ENCODE results near the gene FBXO27.
"Not testable (repeated sequence)": the region's sequence is repeated elsewhere in the genome, so short reads cannot be mapped to it uniquely, and the experiment has no call there.

The FBXO27 gene

DNA sequence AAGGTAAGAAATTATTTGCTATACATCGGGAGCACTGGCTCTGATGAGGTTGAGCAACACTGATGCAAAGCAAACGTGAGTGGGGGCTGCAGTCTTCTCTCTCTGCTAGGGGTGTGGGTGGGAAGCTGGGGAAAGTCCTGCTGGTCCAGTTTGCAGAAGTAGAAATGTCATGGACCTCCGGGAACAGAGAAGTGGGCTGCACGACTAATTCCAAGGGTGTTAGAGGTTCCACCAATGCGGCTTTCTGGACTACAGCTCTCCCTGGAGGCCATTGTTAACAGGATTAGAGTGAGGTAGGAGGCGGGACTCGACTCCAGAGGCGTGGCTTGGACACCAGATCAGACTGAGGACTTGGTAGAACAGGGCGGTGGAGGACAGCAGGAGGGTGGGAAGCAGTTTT, 5.7 kb upstream of the FBXO27 start:
- no peak for DNase-seq (ENCODE audit: low read depth)

DNA sequence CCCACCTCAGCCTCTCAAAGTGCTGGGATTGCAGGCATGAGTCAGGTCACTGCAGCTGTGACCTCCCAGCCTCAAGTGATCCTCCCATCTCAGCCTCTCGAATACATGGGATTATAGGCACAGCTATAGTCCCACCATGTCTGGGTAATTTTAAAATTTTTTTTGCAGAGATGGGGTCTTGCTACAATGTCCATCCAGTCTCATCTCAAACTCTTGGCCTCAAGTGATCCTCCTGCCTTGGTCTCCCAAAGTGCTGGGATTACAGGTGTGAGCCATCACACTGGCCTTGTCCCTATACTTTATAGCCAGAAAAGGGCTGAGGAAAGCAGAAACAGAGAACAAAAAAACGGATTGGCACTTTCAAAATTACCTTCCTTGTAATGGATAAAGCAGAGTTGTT, 4.8 kb upstream of the FBXO27 start:
- DNase-seq (ENCODE audit: low read depth): no peak

DNA sequence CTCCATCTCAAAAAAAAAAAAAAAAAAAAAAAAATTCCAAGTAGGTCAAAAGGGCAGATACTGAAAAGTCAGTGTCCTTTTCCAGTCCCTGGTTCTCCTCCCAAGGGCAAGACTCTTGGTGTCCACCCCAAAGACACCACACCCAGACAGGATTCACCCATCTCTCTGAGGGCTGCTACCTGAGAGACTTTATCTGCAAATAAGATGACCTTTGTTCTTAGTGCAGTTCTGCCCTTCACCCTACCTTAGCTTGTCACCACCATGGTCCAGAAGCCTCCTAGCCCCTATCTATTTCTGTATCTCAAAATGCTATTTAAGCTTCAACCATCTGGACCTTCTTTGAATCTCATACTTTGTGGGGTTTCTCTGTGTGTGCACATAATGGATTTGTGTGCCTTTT, 4.2 kb upstream of the FBXO27 start:
- no peak for DNase-seq (ENCODE audit: low read depth)

DNA sequence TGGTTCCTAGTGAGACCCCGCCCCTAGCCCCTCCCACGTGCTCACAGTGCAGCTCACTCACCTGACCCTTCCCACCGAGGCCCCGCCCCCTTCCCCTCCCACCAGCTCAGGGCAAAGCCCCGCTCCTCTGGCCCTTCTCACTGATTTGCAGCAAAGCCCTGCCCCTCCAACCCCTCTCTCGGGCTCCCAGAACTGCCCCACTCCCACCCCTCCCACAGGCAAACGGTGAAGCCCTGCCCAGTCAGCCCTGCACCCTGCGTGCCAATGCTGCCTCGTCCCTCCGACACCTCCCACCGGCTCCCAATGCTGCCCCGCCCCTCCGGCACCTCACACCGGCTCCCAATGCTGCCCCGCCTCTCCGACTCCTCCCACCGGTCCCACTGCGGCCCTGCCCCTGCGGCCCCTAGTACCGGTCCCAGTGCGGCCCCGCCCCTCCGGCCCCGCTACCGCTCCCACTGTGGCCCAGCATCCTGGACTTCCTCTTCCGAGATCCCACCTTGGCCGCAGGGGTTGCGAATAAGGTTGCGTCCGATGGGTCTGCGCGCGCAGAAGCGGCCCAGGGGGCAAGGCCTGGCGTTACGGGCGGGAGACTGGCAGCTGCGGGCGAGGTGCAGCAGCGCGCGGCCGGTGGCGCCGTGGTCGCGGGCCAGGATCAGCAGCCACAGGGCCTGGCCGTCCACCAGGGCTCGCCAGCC, 834 bp downstream of the FBXO27 start:
- no peak for DNase-seq (ENCODE audit: low read depth)

DNA sequence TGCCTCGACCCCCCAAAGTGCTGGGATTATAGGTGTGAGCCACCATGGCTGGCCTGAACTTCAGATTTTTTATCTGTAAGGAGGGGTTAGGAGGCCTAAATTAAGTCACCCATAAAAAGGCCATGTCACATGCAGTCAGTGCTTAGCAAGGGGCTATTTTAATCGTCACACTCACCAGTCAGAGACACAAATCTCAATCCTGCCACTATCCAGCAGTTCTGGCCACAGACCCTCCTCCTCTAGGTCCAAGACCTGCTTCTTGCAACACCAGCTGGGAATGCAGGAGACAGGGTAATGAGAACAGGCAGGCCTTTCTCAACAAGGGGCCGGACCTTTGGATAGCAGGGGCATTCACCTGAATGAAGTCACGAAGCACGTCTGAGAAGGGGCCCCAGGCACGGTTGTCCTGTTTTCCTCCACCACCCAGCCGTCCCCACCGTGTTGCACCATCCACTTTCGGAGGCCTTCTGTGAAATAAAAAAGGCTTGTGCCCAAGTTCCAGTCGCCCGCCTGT, 1.4 kb downstream of the FBXO27 start:
- no peak for DNase-seq (ENCODE audit: low read depth)

DNA sequence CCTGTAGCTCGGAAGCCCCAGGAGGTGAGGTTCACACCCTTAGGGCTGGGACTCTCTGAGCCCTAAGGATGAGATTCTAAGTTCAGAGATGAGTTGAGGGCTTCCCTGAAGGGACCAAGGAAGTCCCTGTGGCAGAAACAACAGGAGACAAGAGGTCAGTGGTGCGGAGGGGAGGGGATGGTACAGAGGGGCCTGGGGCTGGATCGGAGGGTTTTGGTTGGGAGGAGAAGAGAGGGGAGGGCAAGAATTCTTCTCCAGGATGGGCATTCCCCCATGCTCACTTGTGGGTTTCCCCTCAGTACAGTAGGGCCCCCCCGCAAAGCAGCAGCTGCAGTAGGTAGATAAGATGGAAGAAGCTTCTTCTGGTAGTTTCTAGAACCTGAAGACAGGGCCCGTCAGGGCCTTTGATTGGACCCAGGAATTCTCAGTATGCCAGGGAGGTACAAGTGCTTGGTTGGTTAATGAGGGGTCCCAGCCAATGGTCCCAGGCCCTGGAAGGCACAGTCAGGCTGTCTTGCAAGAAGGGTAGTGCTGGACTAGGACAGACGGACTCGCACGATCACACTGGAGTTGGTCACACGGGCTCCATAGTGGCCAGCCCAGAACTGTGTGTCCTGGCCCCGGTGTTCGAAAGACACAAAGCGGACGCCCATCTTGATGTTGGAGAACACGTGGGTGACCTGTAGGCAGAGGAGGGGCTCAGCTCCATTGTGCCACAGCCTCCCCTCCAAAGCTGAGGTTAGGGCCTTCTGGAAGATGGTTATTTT, 7.3 kb downstream of the FBXO27 start:
- DNase-seq (ENCODE audit: low read depth): no peak

DNA sequence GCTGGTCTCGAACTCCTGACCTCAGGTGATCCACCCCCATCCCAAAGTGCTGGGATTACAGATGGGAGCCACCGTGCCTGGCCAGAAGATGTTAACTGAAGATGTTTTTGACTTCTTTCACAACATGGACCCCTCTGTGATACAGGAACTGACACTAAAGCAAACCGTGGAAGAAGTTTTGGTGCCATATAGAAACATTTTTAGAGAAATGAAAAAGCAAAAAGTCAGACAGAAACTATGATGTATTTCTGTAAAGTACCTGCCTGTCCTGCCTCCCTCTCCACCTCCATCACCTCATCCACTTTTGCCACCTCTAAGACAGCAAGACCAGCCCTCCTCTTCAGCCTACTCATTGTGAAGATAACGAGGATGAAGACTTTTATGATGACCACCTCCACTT, 11.3 kb downstream of the FBXO27 start:
- DNase-seq (ENCODE audit: low read depth): no peak

DNA sequence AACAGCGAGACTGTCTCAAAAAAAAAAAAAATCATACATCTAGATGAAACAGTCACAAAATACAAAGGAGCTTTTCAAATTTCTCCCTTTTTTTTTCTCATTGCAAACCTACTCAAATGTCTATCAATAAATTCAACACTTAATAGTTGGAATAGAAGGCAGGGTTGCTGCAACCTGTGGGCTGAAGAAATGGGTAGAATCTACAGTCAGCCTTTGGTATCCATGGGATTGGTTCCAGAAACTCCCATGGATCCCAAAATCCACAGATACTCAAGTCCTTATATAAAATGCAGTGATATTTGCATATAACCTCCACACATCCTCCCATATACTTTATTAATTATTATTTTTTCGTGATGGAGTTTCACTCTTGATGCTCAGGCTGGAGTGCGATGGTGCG, 14.7 kb downstream of the FBXO27 start:
- DNase-seq (ENCODE audit: low read depth): no peak

DNA sequence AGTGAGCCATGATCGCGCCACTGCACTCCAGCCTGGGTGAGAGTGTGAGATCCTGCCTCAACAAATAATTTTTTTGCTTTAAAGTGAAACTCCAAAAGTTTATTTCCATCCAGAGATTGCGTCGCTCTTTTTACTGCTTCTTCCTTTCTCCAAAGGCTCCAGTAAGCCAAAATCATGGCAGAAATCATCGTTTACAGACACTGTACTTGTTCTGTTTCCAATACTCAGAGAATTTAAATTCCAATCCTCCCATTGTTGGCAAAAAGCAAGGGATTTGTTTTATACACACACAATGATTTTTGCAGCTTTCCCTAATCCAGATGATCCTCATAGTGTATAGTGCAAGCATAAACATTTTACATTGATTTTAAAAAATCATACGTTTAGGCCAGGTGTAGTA, 15.3 kb downstream of the FBXO27 start:
- DNase-seq (ENCODE audit: low read depth): no peak

DNA sequence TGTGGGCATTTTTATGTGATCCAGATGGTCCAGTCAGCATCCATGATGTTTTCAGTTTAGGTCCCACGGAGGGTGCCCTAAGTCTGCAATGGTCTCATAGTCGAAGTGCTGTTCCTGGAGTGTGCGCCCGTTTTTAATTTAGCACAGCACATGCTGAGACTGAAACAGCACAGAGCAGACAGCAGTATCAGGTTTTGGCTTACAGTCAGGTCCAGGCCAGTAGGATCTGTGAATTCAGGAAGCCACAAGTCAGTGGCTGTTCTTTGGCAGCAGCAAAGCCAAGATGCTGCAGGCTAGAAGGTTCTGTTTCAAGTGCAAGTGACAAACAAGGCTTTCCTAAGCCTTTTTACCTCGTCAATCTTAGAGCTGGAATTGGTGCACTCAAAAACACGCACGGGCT, 18.3 kb downstream of the FBXO27 start:
- no peak for DNase-seq (ENCODE audit: low read depth)

DNA sequence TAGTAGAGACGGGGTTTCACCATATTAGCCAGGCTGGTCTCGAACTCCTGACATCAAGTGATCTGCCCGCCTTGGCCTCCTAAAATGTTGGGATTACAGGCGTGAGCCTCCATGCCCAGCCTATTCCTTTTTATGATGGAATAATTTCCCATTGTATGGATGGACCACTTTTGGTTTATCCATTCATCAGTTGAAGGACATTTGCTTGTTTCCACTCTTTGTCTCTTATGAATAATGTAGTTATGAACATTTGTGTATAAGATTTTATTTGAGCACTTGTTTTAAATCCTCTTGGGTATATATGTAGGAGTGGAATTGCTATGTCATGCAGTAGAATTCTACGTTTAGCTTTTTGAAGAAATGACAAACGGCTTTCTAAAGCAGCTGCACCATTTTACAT, 23.3 kb downstream of the FBXO27 start:
- no peak for DNase-seq (ENCODE audit: low read depth)

DNA sequence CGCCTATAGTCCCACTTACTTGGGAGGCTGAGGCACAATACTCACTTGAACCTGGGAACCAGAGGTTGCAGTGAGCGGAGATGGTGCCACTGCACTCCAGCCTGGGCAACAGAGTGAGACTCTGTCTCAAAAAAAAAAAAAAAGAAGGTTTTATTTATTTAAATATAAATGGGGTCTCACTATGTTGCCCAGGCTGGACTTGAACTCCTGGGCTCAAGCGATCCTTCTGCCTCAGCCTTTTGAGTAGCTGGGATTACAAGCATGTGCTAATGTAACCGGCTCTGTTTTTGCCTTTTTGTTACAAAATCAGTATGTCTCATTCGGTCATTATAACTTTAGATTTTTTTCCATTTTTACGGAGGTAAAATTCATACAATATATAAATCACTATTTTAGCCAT, 24.2 kb downstream of the FBXO27 start:
- no peak for DNase-seq (ENCODE audit: low read depth)

DNA sequence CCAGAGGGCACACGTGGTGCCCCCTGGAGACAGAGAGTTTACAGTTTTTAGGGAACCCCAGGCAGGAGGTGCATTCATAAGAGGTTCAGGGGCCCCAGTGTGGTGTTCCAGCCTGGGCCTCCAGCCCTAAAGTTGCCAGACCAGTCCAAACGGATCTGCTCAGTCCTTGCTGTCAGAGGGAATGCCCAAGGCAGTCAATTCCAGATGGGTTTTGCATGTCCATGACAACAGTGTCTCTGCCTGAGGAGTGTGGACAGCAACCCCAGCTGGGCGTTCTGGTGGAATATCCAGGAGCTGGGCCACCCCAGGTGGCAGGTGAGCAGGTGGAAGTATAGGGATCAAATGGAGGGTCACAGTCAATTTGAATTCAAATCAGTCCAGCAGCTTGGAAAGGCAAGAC, 25.3 kb downstream of the FBXO27 start:
- DNase-seq (ENCODE audit: low read depth): no peak

DNA sequence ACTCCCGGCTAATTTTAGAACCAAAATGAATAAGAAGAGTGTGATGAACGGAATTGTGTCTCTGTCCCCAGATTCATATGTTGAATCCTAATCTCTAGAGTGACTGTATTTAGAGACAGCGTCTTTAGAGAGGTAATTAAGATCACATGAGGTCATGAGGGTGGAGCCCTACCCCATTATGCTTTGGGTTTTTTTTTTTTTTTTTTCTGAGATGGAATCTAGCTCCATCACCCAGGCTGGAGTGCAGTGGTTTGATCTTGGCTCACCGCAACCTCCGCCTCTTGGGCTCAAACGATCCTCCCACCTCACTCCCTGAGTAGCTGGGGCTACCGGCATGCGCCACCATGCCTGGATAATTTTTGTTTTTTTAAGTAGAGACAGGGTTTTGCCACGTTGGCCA, 27.9 kb downstream of the FBXO27 start:
- DNase-seq (ENCODE audit: low read depth): no peak

DNA sequence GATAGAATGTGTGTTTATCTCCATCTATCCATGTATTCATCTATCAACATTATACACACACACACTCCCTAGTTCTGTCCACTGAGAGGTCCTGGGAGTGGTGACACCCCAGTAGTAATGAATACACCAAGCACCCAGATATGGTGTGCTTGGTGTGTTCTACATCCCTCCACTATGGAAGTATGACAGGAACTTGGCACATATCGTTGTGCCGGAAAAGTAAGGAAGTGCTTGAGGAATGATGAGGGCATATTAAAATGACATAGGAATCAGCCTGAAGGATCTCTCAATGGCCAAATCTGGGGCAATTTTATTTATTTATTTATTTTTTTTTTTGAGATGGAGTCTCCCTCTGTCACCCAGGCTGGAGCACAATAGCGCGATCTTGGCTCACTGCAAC, 28.6 kb downstream of the FBXO27 start:
- no peak for DNase-seq (ENCODE audit: low read depth)

DNA sequence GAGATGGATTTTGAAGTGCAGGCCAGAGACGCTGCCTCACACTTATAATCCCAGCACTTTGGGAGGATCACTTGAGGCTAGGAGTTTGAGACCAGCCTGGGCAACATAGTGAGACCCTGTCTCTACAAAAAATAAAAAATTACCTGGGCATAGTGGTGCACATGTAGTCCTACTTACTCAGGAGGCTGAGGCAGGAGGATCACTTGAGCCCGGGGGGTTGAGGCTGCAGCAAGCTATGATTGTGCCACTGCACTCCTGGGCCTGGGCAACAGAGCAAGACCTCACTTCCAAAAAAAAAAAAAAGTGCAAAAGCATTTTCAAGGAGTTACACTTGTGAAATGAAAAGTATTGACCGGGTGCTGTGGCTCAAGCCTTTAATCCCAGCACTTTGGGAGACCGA, 29.2 kb downstream of the FBXO27 start:
- DNase-seq (ENCODE audit: low read depth): no peak

DNA sequence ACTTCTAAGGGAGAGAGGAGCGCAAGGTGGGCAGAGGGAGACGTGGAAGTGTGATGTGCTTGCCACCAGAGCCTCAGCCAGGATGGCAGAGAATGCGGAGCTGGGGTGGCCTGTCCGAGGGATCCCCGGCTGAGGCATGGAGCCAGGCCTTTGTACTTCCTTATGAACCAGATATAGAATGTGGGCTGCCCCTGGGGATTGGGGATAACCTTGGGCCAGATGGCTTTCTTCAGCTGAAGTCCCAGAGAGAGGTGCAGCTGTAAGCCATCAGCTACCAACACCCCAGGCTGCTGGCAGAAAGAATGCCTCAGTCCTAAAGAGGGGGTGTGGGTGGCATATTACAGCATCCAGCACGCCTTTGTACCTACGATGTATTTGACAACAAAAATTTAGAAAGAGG, 31.3 kb downstream of the FBXO27 start:
- DNase-seq (ENCODE audit: low read depth): no peak

DNA sequence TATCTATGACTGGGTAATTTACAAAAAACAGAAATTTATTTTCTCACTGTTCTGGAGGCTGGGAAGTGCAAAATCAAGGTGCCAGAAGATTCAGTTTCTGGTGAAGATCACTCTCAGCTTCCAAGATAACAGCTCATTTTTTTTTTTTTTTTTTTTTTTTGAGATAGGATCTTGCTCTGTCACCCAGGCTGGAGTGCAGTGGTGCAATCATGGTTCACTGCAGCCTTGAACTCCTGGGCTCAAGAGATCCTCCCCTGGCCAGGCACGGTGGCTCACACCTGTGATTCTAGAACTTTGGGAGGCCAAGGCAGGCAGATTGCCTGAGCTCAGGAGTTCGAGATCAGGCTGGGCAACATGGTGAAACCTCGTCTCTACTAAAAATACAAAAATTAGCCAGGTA, 34.8 kb downstream of the FBXO27 start:
- DNase-seq (ENCODE audit: low read depth): not testable (repeated sequence)

DNA sequence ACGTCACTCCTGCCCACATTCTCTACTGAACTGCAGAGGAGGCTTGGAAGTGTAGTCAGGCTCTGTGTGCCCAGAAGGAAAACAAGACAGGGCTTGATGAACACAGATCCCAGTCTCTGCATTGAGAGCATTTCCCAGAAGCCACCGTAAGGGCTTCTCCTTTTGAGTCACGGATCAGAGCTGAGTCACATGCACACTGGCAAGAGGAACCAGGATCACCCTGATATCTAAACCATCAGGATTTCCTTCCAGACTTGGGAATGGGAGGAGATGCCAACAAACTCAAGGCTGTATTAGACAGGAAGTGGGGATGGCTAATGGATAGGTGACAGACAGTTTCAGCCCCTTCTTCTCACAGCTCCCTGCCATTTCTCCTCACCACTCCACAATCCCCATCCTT, 39.1 kb downstream of the FBXO27 start:
- DNase-seq (ENCODE audit: low read depth): no peak

DNA sequence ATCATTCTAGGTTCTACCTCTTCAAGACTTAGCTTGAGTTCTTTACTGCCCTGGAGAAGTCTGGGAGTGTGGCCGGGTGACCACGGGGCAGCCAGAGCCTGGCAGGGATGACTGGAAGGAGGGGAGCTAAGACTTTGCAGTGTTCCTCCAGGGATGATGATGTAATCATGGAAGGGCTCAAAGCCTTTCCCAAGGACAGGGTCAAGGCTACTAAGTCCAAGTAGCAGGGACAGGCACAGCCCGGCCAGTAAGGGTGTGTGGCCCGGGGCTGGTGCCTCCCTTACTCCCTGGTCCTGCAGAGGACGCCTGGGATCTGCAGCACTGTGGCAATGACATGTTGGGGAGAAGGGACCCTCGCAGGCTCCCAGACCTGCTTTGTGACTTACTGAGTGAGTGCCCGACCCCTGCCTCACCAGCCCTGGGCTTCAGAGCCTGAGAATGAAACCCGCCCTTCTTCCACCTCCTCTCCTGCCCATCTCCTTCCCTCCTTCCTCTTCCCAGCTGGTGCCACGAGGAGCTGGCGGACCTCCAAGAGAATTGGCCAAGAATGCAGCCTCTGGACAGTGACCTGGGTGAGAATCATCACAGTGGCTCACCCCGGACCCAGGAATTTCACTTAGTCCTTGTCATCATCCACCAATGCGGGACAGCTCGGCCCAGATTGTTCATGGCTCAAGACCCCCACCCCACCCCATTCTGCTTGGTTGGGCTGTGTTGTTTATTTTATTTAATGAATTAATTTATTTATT, 41.2 kb downstream of the FBXO27 start:
- no peak for DNase-seq (ENCODE audit: low read depth)

DNA sequence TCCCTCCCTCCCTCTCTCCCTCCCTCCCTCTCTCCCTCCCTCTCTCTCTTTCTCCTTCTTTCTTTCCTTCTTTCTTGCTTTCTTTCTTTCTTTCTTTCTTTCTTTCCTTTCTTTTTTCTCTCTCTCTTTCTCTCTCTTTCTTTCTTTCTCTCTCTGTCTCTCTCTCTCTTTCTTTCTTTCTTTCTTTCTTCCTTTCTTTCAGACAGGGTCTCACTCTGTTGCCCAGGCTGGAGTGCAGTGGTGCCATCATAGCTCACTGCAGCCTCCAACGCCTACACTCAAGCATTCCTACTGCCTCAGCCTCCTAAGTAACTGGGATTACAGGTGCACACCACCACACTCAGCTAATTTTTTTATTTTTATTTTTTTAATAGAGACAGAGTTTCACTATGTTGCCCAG, 42.7 kb downstream of the FBXO27 start:
- DNase-seq (ENCODE audit: low read depth): not testable (repeated sequence)

DNA sequence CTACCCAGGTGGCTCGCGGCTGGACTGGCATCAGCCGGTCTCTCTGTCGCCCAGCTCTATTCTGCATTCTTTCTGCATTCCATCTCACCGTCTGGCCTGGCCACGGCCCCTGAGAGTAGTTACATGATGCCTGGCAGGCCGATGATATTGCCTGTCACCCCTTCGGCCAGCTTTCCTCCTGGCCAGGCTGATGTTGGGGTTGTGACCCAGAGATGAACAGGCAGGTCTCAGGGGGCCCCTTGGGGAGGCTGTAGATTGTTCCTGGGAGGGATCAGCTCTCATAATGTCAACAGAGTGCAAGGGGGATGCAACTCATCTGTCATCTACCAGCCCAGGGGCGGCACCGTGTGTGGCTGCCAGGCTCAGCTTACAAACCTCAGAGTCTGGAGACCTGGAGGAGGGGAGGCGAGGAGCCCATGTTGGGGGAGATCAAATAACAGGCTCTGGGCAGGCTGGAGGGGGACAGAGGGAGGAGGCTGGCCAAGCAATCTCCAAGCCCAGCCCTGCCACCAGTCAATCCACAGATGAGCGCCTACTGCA, 43.2 kb downstream of the FBXO27 start:
- no peak for DNase-seq (ENCODE audit: low read depth)

DNA sequence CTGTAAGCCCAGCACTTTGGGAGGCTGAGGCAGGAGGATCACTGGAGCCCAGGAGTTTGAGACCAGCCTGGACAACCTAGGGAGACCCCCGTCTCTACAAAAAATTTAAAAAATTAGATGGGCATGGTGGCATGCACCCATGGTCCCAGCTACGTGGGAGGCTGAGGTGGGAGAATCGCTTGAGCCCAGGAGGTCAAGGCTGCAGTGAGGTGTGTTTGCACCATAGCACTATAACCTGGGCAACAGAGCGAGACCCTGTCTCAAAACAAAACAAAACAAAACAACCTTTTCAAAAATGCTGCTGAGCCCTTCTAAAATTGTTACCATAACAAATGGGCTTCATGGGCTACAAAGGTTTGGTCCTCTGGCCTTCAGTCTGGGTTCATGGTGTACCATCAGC, 43.7 kb downstream of the FBXO27 start:
- not testable (repeated sequence) for DNase-seq (ENCODE audit: low read depth)

All from fibroblast of the conjunctiva (primary cell).